ENCODE data around the gene NUP93.

Gene NUP93

DNA sequence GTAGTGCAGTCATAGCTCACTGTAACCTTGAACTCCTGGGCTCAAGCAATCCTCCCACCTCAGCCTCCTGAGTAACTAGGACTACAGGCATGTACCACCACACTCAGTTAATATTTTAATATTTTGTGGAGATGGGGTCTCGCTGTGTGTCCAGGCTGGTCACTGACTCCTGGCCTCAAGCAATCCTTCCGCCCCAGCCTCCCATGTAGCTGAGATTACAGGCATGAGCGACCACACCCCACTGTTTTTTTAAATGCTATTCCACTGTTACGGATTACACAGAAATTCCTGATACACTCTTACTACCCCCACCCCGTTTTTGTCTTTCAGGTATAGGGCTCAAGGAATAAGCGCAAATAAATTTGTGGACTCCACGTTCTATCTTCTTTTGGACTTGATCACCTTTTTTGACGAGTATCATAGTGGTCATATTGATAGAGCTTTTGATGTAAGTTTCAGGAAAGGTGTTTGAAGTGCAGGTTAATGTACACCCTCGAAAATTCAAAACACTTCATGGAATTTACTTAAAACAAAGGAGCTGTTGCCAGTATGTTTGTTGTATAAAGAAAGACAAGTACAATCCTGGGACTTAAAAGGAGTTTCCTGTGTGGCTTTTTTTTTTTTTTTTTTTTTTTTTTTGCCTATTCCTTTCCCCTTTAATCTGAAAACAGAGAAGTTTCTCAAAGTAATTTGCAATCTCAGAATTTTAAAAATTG lies 108.9 kb downstream of the NUP93 start:
- no peaks in the 10 kb centered on the region for H3K9me3 ChIP-seq (ENCODE audit: control insufficient read depth, low read length)
- no peak overlapping the region for H3K4me3 ChIP-seq (ENCODE audit: insufficient read depth, low read depth, low read length, poor library complexity, severe bottlenecking)
- H3K27me3 ChIP-seq (replicated peaks; ENCODE audit: control insufficient read depth, insufficient read depth, low read length, poor library complexity, severe bottlenecking): no peaks in the 10 kb centered on the region
- no peak for DNase-seq
- H3K27ac ChIP-seq (ENCODE audit: insufficient read depth, low read length, poor library complexity, severe bottlenecking): no peak overlapping the region
- H3K36me3 ChIP-seq (ENCODE audit: control insufficient read depth, insufficient read depth, low read length): peaks cover 43% of the 10 kb centered on the region
- H3K4me1 ChIP-seq (ENCODE audit: control insufficient read depth, insufficient read depth, low read length, poor library complexity, severe bottlenecking): no peaks in the 10 kb centered on the region

DNA sequence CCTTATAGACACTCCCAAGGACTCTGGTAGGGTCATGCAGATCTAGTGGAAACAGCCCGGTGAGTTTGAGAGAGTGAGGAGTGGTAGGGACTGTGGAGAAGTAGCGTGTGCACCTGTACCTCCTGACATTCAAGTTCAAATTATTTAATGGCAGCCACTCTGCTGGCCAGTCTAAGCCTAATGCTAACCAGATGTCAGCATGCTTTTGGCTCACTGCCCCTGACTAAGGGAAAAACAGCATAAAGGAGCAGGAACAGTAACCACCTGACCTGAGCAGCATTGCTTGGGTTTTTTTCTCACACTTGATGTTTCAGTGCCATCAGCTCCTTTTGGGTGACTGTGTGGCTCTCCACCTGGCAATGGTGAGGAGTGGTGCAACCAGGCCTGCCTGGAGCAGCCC lies 111.3 kb downstream of the NUP93 start:
- no peaks in the 10 kb centered on the region for H3K9me3 ChIP-seq (ENCODE audit: control insufficient read depth, low read length)

DNA sequence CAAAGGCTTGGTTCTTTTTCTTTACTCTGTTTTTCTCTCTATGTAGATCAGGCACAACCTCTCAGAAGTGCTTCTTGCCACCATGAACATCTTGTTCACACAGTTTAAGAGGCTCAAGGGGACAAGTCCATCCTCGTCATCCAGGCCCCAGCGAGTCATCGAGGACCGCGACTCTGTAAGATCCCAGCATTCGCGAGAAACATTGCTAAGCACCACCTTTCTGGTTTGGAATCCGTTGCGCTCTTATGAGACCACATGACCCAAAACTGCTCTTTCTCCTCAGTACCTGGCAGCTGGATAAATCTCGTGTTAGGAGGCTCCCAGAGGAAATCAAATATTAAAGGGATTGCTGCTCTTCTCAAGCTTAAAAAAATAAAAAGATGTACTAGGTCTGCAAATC lies 111.7 kb downstream of the NUP93 start:
- Histone ChIP-seq H3K4me1 (ENCODE audit: control insufficient read depth, insufficient read depth, low read length, poor library complexity, severe bottlenecking) (no peaks in the 10 kb centered on the region), H3K27ac (ENCODE audit: insufficient read depth, low read length, poor library complexity, severe bottlenecking) (no peak overlapping the region), H3K4me3 (ENCODE audit: insufficient read depth, low read depth, low read length, poor library complexity, severe bottlenecking) (no peak overlapping the region), H3K9me3 (ENCODE audit: control insufficient read depth, low read length) (no peaks in the 10 kb centered on the region), H3K36me3 (ENCODE audit: control insufficient read depth, insufficient read depth, low read length) (peaks cover 29% of the 10 kb centered on the region), H3K27me3 (replicated peaks; ENCODE audit: control insufficient read depth, insufficient read depth, low read length, poor library complexity, severe bottlenecking) (no peaks in the 10 kb centered on the region)
- DNase-seq: no peak

More for the DNA sequence above, 111.3 kb downstream of the NUP93 start:
- no peak overlapping the region for H3K4me3 ChIP-seq (ENCODE audit: insufficient read depth, low read depth, low read length, poor library complexity, severe bottlenecking)
- H3K27me3 ChIP-seq (replicated peaks; ENCODE audit: control insufficient read depth, insufficient read depth, low read length, poor library complexity, severe bottlenecking): no peaks in the 10 kb centered on the region
- no peak overlapping the region for H3K27ac ChIP-seq (ENCODE audit: insufficient read depth, low read length, poor library complexity, severe bottlenecking)
- H3K4me1 ChIP-seq (ENCODE audit: control insufficient read depth, insufficient read depth, low read length, poor library complexity, severe bottlenecking): no peaks in the 10 kb centered on the region
- no peak for DNase-seq
- peaks cover 29% of the 10 kb centered on the region for H3K36me3 ChIP-seq (ENCODE audit: control insufficient read depth, insufficient read depth, low read length)

DNA sequence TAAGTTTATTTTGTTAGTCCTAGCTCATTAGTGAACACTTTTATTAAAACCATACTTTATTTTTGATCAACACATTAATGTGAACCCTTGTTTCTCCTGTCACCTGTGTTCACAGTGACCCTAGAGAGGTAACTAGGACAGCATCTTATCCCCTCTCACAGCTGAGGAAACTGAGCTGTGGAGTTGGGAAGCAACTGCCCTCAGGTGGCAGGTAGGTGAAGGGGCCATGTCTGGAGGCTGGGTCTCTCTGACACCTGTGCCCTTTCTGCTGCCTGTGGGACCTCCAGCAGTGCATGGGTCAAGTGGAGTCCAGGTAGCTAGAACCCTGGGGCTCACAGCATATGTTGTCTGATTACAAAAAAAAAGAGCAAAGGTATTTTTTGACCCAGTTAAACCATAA lies 112.2 kb downstream of the NUP93 start:
- H3K4me1 ChIP-seq (ENCODE audit: control insufficient read depth, insufficient read depth, low read length, poor library complexity, severe bottlenecking): no peaks in the 10 kb centered on the region
- no peaks in the 10 kb centered on the region for H3K27me3 ChIP-seq (replicated peaks; ENCODE audit: control insufficient read depth, insufficient read depth, low read length, poor library complexity, severe bottlenecking)
- no peaks in the 10 kb centered on the region for H3K9me3 ChIP-seq (ENCODE audit: control insufficient read depth, low read length)
- no peak overlapping the region for H3K4me3 ChIP-seq (ENCODE audit: insufficient read depth, low read depth, low read length, poor library complexity, severe bottlenecking)
- no peak overlapping the region for H3K27ac ChIP-seq (ENCODE audit: insufficient read depth, low read length, poor library complexity, severe bottlenecking)
- peaks cover 29% of the 10 kb centered on the region for H3K36me3 ChIP-seq (ENCODE audit: control insufficient read depth, insufficient read depth, low read length)
- no peak for DNase-seq

DNA sequence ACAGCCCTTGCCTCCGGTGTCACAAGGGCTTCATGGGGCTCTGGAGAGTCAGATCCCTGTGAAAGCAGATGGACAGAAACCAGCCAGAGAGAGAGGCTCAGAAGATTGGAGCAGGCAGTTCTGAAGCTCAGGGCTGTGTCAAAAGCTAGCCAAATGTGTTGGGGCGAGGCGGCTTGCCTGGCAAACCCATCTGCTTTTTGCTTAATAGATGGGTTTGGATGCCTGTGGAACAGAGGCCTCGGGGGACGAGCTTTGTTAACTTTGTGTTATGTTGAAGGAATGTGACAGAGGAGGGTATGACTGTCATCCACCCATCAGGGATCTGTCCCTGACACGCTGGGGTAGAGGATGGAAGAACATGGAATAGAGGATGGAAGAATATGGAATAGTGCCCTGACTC lies 114.1 kb downstream of the NUP93 start:
- Histone ChIP-seq H3K4me1 (ENCODE audit: control insufficient read depth, insufficient read depth, low read length, poor library complexity, severe bottlenecking) (no peaks in the 10 kb centered on the region), H3K27ac (ENCODE audit: insufficient read depth, low read length, poor library complexity, severe bottlenecking) (no peak overlapping the region), H3K9me3 (ENCODE audit: control insufficient read depth, low read length) (no peaks in the 10 kb centered on the region), H3K36me3 (ENCODE audit: control insufficient read depth, insufficient read depth, low read length) (peaks cover 22% of the 10 kb centered on the region), H3K27me3 (replicated peaks; ENCODE audit: control insufficient read depth, insufficient read depth, low read length, poor library complexity, severe bottlenecking) (no peaks in the 10 kb centered on the region), H3K4me3 (ENCODE audit: insufficient read depth, low read depth, low read length, poor library complexity, severe bottlenecking) (no peak overlapping the region)
- no peak for DNase-seq

DNA sequence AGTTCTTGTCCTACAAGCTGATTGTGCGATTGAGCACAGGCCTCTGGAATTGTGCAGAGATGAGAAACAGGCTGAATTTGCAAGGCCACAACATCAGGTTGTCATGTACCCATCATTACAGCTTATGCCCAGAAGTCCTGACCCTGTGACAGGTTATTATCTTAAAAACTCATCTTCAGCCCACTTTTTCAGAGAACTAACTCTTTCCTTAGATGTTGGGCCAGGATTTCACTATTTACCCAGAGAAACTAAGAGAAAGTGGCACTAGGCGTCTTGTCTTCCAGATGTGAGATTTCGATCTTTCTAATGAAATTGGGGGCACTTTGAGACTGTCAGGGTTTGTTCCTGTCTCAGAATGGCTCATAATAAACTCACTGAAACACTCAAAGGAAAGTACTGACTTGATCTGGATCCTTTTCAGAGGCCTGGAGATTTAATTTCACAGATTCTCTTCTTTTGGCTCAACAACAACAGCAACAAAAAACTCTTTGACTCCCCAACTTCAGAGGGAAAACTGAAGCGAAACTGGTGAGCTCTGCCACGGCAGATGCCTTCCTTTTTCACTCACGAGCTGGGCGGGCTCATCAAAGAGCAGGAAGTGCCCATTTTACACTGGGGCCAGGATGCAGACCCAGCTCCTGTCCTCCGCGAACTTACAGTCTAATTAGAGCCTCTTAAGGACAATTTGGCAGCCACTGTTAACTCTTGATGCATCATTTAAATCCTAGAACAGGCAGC lies 117.4 kb downstream of the NUP93 start:
- Histone ChIP-seq H3K27ac (ENCODE audit: insufficient read depth, low read length, poor library complexity, severe bottlenecking) (no peak overlapping the region), H3K27me3 (replicated peaks; ENCODE audit: control insufficient read depth, insufficient read depth, low read length, poor library complexity, severe bottlenecking) (no peaks in the 10 kb centered on the region), H3K9me3 (ENCODE audit: control insufficient read depth, low read length) (no peaks in the 10 kb centered on the region), H3K36me3 (ENCODE audit: control insufficient read depth, insufficient read depth, low read length) (peaks cover 8% of the 10 kb centered on the region), H3K4me1 (ENCODE audit: control insufficient read depth, insufficient read depth, low read length, poor library complexity, severe bottlenecking) (no peaks in the 10 kb centered on the region), H3K4me3 (ENCODE audit: insufficient read depth, low read depth, low read length, poor library complexity, severe bottlenecking) (no peak overlapping the region)
- DNase-seq: no peak

DNA sequence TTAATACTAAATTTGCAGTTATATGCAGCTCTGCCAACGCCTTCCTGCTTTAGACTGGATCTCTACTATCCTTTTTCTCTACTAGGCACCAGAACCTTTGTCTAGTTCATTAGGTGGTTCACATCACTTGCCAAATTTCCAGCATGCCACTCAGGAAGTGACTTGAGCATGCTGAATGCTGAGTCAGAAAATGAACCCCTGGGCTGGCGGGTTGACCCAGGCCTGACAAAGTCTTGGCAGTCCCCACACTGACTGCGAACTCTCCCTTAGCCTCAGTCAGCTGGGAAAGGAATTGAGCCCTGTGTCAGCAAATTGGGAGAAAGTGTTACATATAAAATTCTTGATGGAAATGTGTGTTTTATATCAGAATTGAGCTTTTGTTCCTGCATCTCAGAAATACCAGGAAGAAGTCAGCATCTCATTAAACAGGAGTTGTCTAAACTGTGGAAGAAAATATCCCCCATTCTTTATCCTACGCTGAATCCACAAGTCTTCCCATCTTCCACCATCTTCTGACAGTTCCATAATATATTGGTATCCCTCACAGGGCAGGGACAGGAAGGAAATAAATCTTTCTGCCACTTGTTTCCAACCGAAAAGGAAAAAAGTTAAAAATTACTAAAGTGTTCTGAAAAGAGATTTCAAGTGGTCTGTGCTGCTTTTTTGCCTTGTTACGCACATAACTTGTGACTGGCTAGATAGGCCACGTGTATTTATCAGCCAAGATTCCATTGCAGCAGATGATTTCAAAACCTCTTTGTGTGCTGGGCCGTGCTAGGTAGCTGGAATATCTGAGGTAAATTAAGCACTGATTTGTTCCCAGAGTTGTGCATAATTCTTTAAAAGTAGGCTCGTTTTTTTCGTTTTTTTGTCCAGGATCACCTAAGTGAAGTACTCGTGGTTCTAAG lies 118.4 kb downstream of the NUP93 start:
- no peaks in the 10 kb centered on the region for H3K9me3 ChIP-seq (ENCODE audit: control insufficient read depth, low read length)
- no peaks in the 10 kb centered on the region for H3K27me3 ChIP-seq (replicated peaks; ENCODE audit: control insufficient read depth, insufficient read depth, low read length, poor library complexity, severe bottlenecking)
- no peaks in the 10 kb centered on the region for H3K4me1 ChIP-seq (ENCODE audit: control insufficient read depth, insufficient read depth, low read length, poor library complexity, severe bottlenecking)
- no peak overlapping the region for H3K27ac ChIP-seq (ENCODE audit: insufficient read depth, low read length, poor library complexity, severe bottlenecking)
- H3K36me3 ChIP-seq (ENCODE audit: control insufficient read depth, insufficient read depth, low read length): peaks cover under 1% of the 10 kb centered on the region
- DNase-seq: no peak
- H3K4me3 ChIP-seq (ENCODE audit: insufficient read depth, low read depth, low read length, poor library complexity, severe bottlenecking): no peak overlapping the region

DNA sequence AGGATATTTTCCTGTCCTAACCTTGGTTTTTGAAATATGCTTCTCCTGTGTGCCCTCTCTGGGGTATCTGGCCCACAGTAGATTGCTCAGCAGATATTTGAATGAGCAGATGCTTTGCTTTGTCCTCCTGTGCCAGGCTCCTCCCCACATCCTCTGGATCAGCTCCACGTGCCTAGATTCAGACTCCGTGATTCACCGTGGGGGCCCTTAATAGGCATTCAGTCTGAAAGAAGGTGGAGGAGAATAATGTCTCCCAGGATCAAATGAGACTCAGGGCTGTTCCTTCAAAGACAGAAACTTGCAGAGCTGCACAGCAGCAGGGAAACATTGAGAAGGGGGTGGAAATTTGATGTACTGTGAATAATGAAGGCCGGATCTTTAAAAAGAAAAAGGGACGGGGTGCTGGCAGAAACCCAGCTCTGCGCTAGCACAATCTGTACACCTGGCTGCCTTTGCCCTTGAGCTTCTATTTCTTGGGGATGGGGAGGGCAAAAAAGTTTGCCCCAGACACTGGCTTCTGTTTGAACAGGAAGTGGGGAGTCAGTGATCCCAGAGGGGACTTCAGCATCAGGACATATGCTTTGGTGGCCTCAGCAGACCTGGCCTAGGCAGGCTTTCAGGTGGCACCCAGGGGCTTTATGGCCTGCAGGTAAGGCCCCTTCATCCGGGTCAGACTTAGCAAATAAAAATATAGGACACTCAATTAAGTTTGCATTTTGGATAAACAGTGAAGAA lies 119.2 kb downstream of the NUP93 start:
- Histone ChIP-seq H3K9me3 (ENCODE audit: control insufficient read depth, low read length) (no peaks in the 10 kb centered on the region), H3K27ac (ENCODE audit: insufficient read depth, low read length, poor library complexity, severe bottlenecking) (no peak overlapping the region), H3K4me3 (ENCODE audit: insufficient read depth, low read depth, low read length, poor library complexity, severe bottlenecking) (no peak overlapping the region), H3K27me3 (replicated peaks; ENCODE audit: control insufficient read depth, insufficient read depth, low read length, poor library complexity, severe bottlenecking) (no peaks in the 10 kb centered on the region), H3K36me3 (ENCODE audit: control insufficient read depth, insufficient read depth, low read length) (no peaks in the 10 kb centered on the region), H3K4me1 (ENCODE audit: control insufficient read depth, insufficient read depth, low read length, poor library complexity, severe bottlenecking) (no peaks in the 10 kb centered on the region)
- DNase-seq: no peak

DNA sequence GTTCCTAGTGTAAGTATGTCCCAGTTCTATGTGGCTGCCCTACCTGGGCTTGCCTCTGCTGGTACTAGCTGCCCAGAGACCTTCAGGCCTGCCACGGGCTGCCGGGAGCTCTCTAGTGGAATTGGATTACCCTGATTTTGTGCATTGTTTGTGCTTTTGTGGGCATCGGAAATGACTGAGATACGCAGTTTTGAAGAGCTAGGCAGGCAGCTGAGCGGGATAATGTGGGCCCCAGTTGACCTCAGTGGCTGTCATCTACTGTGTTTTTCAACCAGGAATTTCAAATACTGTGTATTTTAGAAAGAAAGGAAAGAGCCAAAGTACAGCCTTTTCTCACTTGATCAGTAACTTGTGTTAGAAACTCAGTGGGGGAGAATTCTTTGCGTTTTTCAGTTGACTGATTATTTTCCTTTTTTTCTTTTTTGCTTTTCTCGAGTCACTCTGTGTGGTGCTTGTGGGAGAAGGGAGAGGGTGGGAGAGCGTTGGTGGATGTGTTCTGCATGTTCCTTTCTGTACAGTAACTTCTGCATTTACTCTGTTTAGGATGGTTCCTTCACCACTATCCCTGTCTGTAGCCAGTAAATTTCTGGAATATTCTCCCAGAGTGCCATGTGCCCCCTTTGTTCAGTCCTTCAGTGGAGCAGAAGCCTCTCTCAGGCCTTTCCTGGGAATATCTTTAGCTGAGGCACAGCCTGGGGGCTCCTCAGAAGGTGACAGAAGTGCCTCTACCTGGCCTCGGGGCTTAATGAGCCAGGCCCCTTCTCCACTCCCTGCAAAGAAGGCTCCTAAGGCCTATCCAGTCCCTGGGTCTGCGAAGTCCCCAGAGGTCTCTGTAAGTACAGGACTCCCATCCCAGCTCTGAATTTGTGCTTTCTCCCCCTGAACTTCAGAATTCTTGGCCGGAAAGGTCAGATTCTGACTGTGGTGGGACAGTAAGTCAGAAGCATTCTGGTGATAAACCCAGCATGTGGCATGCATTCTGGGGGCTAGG lies 120.1 kb downstream of the NUP93 start:
- Histone ChIP-seq H3K27me3 (replicated peaks; ENCODE audit: control insufficient read depth, insufficient read depth, low read length, poor library complexity, severe bottlenecking) (no peaks in the 10 kb centered on the region), H3K4me1 (ENCODE audit: control insufficient read depth, insufficient read depth, low read length, poor library complexity, severe bottlenecking) (no peaks in the 10 kb centered on the region)

More for the DNA sequence above, 120.1 kb downstream of the NUP93 start:
- H3K9me3 ChIP-seq (ENCODE audit: control insufficient read depth, low read length): no peaks in the 10 kb centered on the region
- no peak overlapping the region for H3K27ac ChIP-seq (ENCODE audit: insufficient read depth, low read length, poor library complexity, severe bottlenecking)
- H3K4me3 ChIP-seq (ENCODE audit: insufficient read depth, low read depth, low read length, poor library complexity, severe bottlenecking): no peak overlapping the region
- no peak for DNase-seq
- no peaks in the 10 kb centered on the region for H3K36me3 ChIP-seq (ENCODE audit: control insufficient read depth, insufficient read depth, low read length)
